GM19397 (cell line): ENCODE results near the gene ZNF337.
"Not testable (repeated sequence)": the region's sequence is repeated elsewhere in the genome, so short reads cannot be mapped to it uniquely, and the experiment has no call there.

Source experiments
- ATAC-seq: cut with Tn5 transposase; IDR thresholded peaks from one replicate; pipeline ENCODE4 v1.9.1; 2021; ENCODE audit warnings: mild to moderate bottlenecking, moderate library complexity; ENCODE audit not compliant: unreplicated experiment

The ZNF337 gene

GRCh38 chr20:25695532-25696370, 902 bp downstream of the ZNF337 start:
- no peak for ATAC-seq

GRCh38 chr20:25692499-25692898, 4.2 kb downstream of the ZNF337 start:
- ATAC-seq: no peak

- no peak for ATAC-seq
Measured at GRCh38 chr20:25690427-25690826, 6.2 kb downstream of the ZNF337 start.

- peak; percentile 24 for ATAC-seq
Measured at GRCh38 chr20:25686081-25687067, 10.3 kb downstream of the ZNF337 start.

- ATAC-seq: peak; percentile 96
Measured at GRCh38 chr20:25685276-25686080, 11.2 kb downstream of the ZNF337 start.

DNA sequence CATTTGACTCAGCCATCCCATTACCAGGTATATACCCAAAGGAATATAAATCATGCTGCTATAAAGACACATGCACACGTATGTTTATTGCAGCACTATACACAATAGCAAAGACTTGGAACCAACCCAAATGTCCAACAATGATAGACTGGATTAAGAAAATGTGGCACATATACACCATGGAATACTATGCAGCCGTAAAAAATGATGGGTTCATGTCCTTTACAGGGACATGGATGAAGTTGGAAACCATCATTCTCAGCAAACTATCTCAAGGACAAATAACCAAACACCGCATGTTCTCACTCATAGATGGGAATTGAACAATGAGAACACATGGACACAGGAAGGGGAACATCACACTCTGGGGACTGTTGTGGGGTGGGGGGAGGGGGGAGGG, 12.8 kb downstream of the ZNF337 start:
- ATAC-seq: not testable (repeated sequence)

GRCh38 chr20:25683050-25683449, 13.6 kb downstream of the ZNF337 start:
- no peak for ATAC-seq

DNA sequence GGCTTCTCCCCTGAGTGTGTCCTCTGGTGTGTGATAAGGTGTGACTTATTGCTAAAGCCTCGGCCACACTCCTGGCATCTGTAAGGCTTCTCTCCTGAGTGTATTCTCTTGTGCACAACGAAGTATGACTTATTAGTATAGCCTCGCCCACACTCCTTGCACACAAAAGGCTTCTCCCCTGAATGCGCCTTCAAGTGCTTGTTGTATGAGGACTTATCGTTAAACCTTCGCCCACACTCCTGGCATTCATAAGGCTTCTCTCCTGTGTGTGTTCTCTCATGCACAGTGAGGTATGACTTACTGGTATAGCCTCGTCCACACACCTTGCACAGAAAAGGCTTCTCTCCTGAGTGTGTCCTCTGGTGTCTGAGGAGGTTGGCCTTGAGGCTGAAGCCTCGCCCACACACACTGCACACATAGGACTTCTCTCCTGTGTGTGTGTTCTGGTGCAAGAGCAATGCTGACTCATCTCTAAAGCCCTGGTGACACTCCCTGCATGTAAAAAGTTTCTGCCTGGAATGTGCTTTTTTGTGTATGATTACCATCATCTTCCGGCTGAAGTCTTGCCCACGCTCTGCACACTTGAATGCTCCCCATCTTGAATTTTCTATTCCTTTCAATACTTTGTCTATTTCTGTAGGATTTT, 20.4 kb downstream of the ZNF337 start:
- no peak for ATAC-seq

GRCh38 chr20:25675161-25675560, 21.5 kb downstream of the ZNF337 start:
- no peak for ATAC-seq

DNA sequence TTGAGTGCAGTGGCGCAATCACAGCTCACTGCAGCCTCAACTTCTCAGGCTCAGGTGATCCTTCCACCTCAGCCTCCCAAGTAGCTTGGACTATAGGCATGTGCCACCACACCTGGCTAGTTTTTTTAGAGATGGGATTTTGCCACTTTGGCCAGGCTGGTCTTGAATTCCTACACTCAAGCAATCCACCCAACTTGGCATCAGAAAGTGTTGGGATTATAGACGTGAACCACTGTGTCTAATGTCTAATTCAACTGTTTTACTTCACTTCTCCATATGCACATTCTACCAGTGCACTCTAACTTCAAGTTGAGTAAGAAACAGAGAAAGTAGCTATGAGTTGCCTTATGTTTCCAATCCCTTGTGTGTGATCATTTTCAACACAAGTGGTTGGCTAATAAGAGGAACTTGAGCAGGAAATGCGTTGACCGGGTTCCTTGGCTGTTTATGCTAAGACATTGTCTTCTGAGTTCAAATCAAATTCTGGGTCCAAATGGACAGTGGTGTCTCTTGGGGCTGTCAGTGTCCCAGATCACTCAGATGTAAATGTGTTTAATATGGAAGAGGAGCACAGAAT, 23.9 kb downstream of the ZNF337 start:
- no peak for ATAC-seq

DNA sequence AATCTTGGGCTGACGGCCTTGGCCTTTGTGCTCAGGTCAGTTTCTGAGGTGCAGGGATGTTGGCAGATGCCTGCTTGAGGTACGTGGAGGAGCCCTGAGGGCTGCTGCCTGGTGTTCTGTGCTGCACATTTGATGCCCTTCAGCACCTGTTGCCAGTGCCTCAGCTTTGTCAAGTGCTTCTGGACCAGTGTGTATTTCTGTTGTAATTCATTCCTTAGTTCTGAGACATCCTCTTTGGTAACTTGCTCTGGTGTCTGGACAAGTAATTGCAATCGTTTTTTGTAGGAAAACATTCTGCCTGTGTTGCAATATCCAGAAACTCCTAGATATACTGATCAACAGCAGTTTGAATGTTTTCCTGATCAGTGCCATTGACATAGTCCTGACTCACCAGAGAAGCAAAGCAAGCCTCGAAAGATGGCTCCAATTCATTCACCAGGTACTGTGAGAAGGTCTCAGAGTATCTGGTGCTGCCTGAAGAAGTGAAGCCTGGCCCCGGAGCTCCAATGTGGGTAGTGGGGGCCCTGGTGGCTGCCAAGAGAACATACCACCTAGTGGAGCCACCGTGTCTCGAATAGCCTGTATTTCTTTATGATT, 26.7 kb downstream of the ZNF337 start:
- no peak for ATAC-seq

DNA sequence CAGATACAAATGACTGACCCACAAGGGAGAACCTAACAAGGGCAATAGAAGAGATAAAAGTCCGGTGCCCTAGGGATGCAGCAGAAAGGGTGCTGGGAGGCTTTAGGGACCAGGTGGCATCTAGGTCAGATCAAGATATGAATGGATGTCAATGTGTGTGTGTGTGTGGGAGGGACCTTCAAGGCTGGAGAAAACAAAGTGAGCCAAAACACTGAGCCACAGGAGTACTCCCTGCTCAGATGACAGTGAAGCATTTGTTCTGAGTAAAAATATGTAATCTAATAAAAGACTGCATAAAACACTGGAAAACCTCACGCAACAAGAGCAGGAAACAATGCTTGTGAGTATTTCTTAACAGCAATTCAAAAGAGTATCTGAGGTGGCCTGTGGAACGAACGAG, 28.2 kb downstream of the ZNF337 start:
- ATAC-seq: no peak

- ATAC-seq: no peak
Measured at GRCh38 chr20:25659999-25660398, 36.7 kb downstream of the ZNF337 start.

GRCh38 chr20:25654487-25654886, 42.2 kb downstream of the ZNF337 start:
- ATAC-seq: no peak

DNA sequence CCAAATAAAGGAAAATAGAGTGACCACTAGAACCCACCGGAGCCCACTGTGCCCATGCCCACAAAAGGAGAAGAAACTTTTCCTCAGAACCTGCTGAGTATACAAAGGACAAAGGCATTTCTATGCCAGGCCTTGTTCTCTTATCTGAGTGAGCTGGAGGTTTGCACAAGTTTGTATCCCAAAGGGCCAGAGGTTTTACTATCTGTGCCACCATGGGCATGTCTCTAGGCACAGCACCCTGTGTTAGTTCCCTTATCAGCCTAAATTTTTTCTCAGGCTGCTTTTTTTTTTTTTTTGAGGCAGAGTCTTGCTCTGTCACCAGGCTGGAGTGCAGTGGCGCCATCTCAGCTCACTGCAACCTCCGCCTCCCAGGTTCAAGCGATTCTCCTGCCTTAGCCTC, 43.8 kb downstream of the ZNF337 start:
- not testable (repeated sequence) for ATAC-seq

DNA sequence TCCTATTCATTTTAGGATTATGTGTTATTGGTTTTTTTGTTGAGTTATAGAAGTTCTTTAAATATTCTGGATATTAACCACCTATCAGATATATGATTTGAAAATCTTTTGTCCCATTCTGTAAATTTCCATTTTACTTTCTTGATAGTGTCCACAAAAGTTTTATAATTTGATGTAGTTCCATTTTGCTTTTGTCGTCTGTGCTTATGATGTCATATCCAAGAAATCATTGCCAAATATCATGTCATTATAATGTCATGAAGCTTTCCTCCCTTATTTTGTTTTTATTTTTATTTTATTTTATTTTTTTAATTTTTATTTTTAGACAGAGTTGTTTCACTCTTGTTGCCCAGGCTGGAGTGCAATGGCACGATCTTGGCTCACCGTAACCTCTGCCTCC, 51.8 kb downstream of the ZNF337 start:
- no peak for ATAC-seq

DNA sequence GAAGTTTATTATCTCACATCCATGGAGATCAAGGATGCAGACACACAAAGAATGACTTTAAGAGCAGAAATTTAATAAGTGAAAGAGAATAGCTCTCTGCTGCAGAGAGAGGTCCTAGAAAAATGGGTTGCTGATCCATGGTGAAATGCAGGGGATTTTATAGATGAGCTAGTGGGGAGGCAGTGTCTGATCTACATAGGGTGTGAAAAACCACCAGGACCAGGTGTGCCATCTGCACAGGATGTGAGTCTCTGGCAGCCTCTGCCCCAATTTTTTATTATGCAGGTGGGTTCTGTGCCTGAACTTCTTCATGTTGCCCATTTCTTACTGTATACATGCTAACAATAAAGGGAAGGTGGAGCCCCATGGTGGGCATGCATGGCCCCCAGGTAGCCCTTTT, 52.9 kb downstream of the ZNF337 start:
- ATAC-seq: no peak

DNA sequence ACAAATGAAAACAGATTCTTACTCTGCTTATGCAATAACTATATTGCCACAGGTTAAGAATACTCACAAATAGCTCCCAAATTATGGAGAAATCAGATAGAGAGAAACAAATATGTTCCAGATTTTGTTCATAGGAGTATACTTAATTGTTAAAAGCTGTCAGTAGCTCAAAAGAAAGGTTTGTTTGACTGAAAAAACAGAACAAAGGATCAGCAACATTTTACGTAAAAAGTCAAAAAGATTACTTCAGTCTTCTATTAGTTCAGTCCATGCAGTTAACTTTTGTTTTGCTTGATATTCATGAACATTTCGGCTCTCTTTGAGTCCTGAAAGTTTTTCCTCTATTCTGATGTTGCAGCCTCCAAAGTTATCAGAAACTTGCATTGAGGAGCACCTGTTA, 59.4 kb downstream of the ZNF337 start:
- no peak for ATAC-seq

DNA sequence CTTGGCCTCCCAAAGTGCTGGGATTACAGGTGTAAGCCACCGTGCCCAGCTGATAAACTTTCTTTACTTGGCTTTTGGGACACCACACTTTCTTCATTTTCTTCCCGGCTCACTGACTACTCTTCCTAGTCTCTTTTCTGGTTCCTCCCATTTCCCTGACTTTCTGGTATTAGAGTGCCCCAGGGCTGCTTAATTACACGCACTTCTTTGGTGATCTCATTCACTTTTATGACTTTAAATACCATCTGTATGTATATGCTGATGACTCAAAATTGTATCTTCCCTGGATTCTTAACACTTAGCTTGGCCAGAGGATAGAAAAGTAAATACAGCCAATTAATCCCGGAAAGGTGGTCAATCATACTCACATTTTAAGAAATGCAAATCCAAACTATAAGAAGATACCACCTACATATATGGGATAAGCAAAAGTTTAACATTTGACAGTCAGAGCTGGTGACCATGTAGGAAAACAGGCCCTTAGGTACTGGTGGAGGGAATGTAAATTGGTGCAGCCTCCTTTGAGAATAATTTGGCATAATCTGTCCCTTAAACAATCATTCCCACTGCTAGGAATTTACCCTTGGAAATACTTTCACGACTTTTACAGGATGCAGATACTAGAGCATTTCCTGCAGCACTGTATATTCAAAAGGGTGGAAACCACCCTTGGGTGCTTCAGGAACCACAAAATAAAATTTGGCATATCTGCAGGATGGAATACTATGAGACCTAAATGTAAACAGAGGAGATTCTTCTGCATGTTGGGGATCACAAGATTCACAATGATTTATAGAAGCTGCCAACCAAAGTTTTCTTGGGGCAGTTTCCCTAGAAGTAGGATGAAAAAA, 63.5 kb downstream of the ZNF337 start:
- no peak for ATAC-seq
